NCI-H82 treated with DMSO at 0.1 percent for 48 hours (cell line): ENCODE measurements around the gene SYNGR4.

ENCODE experiments used
- DNase-seq: peaks from one replicate; lab custom pipeline; 2025; ENCODE audit not compliant: unreplicated experiment; lab: John Stamatoyannopoulos, UW

Gene SYNGR4

DNA sequence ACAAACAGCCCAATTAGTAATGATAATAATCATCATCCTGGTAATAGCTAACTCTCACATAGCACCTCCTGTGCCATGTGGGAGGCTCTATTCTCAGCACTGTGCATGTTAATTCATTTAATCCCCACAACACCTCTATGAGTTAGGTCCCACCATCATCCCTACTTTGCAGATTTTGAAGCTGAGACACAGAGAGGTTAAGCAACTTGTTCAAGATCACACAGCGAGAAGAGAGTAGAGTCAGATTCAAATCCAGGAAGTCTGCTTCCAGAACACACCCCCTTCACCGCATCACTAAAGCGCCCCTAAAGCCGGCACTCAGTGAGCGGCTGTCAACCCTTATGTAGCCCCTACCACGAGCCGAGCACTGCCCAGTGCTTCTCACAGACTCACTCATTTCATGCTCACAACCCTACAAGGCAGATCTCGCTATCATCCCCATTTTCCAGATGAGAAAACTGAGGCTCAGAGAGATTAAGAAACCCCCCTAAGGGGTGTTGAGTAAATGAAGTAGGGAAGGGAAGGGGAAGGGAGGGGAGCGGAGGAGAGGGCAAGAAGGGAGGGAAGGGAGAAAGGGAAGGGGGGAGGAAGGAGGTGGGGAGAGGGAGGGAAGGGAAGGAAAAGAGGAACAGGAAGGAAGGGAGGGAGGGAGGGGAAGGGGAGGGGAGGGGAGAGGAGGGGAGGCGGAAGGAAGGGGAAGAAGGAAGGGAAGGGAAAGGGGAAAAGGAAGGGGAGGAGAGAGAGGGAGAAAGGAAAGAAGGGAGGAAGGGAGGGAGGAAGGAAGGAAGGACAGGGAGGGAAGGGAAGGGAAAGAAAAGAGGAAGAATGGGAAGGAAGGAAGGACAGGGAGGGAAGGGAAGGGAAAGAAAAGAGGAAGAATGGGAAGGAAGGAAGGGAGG, 22.4 kb upstream of the SYNGR4 start:
- no peak for DNase-seq

DNA sequence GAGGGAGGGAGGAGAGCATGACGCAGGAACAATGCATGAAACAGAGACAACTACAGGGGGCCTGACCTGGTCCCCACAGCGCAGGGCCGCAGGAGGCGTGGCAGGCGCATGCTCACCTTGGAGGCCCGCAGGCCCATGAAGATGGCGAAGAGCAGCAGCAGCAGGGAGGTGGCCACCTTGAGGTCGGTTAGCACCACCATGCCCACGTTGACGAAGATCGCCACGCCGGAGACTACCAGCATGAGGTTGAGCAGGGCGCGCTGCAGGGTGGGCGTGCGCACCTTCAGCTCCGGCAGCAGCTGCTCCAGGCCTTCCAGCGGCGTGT, 21.8 kb upstream of the SYNGR4 start:
- no peak for DNase-seq

DNA sequence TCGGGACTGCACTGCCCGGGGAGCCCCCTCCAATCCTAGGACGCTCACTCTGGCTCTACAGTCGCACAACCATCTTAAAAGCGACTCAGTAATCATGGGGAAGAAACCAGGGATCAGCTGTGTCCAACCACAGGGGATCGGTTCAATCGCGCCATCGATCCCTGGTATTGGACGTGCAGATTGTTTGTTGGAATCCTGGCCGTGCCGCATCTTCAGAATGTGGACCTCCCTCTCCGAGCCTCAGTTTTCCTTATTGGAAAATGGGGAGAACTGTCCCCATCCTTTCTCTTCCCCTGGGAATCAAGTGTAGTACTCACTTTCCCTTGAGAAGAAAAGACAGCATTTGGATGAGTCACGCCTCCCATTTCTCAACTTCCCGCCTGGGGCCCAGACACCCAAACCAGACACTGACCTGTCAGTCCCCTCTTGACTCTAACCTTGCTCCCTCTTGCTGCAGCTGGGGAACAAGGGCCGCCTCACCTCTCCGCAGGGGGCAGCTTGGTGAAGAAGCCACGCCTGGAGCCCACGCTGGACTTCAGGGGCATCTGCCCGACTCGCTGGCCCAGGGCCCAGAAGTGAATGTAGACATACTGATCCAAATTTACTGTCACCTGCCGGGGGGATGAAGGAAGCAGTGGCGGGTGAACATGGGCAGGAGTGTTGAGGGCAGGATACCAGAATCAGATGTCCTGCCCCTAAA, 21.2 kb upstream of the SYNGR4 start:
- no peak for DNase-seq

DNA sequence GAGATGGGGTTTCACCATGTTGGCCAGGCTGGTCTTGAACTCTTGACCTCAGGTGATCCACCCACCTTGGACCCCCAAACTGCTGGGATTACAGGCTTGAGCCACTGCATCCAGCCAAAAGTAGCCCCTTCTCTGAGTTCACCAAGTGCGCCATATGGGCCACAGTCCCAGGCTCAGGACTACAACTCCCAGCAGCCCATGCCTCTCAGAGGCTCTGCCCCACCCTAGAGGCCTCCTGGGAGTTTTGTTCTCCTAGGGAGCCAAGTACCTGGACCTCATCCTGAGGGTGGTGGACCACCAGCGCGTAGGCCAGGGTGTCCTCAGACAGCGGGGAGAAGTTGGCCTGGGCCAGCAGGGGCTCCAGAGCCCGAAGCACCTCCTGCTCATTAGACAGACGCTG, 19.3 kb upstream of the SYNGR4 start:
- DNase-seq = peak; percentile 16

- no peak for DNase-seq
These were observed 18.0 kb upstream of the SYNGR4 start for GRCh38 chr19:48346191-48346590.

DNA sequence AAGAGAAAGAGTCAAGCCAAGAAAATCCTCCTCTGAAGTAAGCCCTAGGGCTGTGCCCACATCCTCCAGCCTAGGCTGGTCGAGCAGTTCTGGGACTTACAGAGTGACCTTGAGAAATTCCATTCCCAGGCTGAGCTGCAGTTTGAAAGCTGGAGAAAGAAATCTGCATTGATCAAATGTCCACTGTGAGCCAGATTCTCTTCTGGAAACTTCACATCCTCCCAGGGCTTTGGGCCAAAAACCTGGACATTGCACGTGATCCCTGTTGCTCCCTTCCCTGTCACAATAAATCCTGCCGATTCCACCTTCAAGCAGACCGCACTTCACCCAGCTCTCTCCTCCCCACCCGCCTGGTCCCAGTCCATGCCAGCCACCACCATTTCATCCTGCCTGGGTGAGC, 16.1 kb upstream of the SYNGR4 start:
- DNase-seq = no peak

- no peak for DNase-seq
These were observed 15.4 kb upstream of the SYNGR4 start for GRCh38 chr19:48348737-48349136.

DNA sequence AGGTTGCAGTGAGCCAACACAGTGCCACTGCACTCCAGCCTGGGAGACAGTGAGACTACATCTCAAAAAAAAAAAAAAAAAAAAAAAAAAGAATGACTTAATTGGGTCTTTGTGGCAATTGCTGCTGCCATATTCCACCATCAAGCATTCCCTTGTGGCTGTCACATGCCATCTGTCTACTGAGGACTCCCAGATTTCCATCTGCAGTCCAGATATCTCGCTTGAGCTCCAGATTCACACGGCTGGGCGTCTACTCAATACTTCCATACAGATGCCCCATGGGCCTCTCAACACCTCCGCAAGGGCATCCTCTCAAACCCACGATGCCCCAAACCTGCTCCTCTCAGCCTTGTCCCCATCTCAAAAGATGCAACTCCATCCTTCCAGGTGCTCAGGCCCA, 13.3 kb upstream of the SYNGR4 start:
- no peak for DNase-seq

DNA sequence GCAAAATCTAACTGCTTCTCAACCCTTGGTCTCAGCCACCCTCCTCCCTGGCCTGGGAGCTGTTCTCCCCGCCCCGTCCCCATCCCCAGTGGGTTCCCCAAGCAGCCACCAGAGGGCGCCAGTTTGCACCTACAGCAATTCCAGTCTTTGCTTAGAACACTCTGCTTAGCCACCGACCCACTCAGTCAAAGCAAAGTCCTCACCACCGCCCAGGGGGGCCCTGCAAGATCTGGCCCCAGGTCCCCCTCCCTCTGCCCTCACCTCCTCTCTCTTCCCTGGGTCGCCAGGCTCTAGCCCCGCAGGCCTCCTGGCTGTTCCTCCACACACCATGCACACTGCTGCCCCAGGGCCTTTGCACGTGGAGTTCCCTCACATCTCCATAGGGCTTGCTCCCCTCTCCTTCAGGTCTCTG, 12.8 kb upstream of the SYNGR4 start:
- peak; percentile 44 for DNase-seq

DNA sequence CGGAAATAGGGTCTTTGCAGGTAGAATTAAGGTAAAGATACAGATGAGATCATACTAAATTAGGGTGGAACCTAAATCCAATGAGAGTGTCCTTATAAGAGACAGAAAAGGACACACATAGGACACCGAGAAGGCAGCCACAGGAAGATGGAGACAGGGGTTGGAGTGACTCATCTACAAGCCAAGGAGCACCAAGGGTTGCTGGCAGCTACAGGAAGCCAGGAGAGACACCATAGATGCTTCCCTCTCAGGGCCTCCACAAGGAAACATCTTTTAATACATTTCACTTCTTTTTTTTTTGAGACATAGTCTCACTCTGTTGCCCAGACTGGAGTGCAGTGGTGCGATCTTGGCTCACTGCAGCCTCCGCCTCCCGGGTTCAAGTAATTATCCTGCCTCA, 10.5 kb upstream of the SYNGR4 start:
- DNase-seq = no peak

DNA sequence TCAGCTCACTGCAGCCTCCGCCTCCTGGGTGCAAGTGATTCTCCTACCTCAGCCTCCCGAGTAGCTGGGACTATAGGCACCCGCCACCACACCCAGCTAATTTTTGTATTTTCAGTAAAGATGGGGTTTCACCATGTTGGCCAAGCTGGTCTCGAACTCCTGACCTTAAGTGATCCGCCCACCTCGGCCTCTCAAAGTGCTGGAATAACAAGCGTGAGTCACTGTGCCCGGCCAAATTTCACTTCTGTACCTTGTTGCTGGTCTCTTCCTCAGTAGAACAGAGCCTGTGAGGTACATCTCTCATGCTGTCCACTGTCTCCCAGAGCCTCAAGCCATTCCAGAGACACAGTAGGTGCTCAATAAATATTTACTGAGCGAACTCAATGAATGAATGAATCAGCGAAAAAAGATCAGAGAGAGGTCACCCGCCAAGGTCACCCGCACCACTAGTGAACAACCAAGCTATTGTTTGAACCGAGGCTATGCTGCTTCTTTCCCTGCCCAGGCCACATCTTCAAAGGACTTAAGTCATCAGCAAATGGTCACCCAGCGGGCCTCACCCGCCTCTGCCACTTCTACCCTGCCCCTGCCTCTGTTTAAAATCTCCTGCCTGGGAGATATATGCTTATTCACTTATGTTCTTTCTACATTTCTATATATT, 9.7 kb upstream of the SYNGR4 start:
- DNase-seq = no peak

DNA sequence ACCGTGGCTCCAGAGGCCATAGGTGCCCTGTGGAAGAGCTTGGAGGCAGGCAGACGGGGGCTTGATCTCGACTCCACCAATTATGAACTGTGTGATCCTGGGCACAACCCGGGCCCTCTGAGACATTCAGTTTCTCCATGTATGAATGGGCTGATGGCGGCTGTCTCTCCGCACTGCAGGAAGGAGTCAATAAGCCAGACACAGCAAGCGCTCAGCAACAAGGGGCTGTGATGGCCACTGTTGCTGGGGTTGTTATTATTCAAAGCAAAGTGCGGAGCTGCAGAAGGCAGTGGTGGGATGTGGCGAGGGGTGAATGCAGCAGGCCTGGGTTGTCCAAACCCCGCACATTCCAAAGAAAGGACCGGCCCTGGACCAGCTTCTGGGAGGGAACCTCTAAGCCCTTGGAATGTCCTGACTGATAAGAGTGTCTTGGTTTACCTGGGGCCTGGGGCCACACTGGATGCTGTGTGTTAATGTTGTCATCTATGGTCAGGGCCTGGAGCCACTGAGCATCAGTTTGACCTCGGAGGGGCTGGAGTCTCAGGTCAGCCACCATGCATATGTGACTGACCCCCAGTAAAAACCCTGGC, 8.7 kb upstream of the SYNGR4 start:
- DNase-seq = no peak

GRCh38 chr19:48359123-48359522, 5.0 kb upstream of the SYNGR4 start:
- DNase-seq = no peak

DNA sequence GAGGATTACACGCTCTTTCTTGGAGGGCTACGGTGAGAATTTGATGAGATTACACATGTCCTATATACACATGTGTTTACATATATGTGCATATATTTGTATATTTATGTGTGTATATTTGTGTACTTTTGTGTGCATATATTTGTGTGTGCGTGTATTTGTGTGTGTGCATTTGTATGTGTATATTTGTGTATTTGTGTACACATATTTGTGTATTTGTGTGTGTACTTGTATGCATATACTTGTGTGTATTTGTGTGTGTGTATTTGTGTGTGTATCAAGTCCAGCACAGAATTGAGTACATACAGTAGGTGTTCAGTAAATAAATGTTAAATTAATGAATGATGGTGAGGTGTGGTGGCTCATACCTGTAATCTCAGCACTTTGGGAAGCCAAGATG, 2.3 kb upstream of the SYNGR4 start:
- DNase-seq = no peak

GRCh38 chr19:48362716-48363499, 1.3 kb upstream of the SYNGR4 start:
- peak; percentile 92 for DNase-seq

- DNase-seq = no peak
These were observed 712 bp upstream of the SYNGR4 start for GRCh38 chr19:48363500-48363809.

- no peak for DNase-seq
These were observed 606 bp downstream of the SYNGR4 start for GRCh38 chr19:48364598-48365348.

DNA sequence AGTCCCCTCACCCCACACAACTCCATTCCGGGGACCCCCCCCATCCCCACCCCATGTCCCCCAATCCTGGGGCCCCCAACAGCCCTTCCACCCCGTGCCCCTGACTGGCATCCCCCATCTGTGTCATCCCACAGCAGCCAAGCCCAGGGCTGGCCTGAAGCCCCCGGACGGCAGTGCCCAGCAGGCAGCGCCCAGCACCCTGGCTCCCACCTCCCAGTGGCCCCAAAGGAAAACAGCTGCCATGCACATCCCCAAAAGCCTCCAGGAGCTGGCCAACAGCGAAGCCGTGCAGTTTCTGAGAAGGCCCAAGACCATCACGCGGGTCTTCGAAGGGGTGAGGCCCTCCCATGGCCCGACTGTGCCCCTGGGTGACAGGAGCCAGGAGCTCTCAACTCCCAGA, 1.4 kb downstream of the SYNGR4 start:
- DNase-seq = no peak

- DNase-seq = no peak
These were observed 3.7 kb downstream of the SYNGR4 start for GRCh38 chr19:48367855-48368254.

GRCh38 chr19:48368936-48369335, 4.8 kb downstream of the SYNGR4 start:
- peak; percentile 91 for DNase-seq
